SU-DHL-6 (cell line): ENCODE measurements around the gene HCN3.

ENCODE experiments used
- CTCF ChIP-seq: fragments of 200-600 bp; sonication (generic); IDR thresholded peaks from one replicate; pipeline ENCODE4 v1.5.1; 2017; ENCODE audit warnings: antibody characterized with exemption, mild to moderate bottlenecking, low read length, moderate library complexity; ENCODE audit not compliant: insufficient read depth, poor library complexity, severe bottlenecking
- EZH2phosphoT487 ChIP-seq: fragments of 200-600 bp; sonication (generic), shearing (Covaris generic); conservative IDR thresholded peaks from 2 replicates; pipeline ENCODE4 v1.6.1; 2018; ENCODE audit warnings: mild to moderate bottlenecking, antibody characterized with exemption, low read length, moderate library complexity, mixed read lengths

GRCh38 chr1:155273343-155274245 lies 3.7 kb upstream of the HCN3 start, which contains the start of gene CLK2:
- TF ChIP-seq CTCF (no peak), EZH2phosphoT487 (no peak)
